T follicular helper cell (primary cell): ENCODE data around the gene PMVK.
"Not testable (repeated sequence)": the region's sequence is repeated elsewhere in the genome, so short reads cannot be mapped to it uniquely, and the experiment has no call there.

Experiments
- DNase-seq: peaks from one replicate; pipeline ENCODE4 v3.0.0-alpha.2; 2020; ENCODE audit warnings: low read depth

Gene PMVK

GRCh38 chr1:154912755-154913154 lies 23.8 kb downstream of the PMVK start:
- no peak for DNase-seq

- no peak for DNase-seq
Observed at GRCh38 chr1:154911691-154912550, 24.6 kb downstream of the PMVK start.

DNA sequence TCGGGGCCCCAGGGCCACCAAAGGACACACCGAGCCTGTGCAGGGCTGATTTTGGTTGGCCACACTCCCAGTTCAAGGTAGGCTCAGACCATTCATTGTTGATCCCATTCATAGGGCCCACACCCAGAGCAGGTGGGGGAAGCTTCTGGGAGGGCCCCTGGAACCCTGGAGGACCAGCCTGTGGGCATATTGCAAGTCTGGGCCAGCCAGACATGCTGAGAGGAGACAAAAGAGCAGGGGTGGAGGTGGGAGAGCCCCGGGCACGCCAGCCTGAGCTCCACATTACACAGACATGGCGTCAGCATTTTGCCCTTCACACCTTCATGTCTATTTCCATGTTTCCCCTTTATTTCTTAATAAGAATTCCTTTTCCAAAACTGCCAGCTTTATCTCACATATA lies 25.7 kb downstream of the PMVK start:
- no peak for DNase-seq

GRCh38 chr1:154908937-154909336 lies 27.6 kb downstream of the PMVK start:
- no peak for DNase-seq

- not testable (repeated sequence) for DNase-seq
Observed at GRCh38 chr1:154908129-154908528, 28.4 kb downstream of the PMVK start.

DNA sequence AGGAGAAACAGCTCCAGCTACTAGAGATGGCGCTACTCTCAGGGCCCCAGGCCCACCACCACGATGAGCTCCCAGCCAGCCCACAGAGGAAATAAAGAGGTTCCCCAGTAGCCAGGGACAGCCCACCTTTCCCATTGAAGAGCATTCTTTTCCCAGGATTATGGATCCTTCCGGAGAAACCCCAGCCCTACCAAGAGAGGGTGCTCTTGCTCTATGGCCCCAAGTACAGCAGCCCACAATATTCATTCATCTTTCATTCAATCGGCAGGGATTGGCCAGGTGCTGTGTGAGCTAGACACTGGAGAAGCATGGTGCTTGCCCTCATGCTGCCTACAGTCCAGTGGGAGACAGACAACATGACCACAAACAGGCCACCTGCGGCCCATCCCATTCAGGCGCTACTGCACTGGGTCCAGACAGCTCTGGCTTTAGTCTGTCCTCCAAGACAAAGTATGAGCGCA lies 29.9 kb downstream of the PMVK start:
- DNase-seq: no peak

DNA sequence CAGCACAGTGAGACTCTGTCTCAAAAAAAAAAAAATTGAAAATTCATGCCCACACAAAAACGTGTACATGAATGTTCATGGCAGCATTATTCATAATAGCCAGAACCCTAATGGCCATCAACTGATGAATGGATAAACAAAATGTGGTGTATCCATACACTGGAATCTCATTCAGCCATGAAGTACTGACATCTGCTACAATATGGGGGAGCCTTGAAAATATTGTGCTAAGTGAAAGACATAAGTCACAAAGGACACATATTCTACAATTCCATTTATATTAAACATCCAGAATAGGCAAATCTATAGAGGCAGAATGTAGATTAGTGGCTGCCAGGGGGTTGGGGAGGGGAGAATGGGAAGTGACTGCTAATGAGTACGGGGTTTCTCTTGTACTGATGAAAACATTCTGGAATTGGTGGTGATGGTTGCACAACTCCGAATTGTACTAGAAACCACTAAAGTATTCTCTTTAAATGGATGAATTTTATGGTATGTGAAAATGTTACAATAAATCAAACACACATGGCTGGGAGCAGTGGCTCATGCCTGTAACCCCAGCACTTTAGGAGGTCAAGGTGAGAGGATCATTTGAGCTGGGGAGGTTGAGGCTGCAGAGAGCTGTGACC lies 33.5 kb downstream of the PMVK start:
- DNase-seq: no peak

DNA sequence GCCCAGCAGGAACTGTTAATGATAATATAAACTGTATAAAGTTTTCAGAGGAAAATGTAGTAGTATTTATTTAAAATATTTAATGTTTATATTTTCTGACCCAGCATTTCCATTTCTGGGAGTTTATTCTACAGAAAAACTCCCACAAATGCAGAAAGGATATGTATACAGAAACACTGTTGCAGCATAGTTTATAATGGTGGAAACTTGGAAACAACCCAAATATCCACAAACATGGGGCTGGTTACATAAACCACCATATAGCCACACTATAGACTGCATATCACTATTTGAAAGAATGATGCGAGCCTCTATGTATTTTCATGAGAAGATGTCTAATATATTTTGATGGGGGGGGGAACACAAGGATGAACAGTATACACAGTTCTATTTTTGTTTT lies 34.9 kb downstream of the PMVK start:
- no peak for DNase-seq

GRCh38 chr1:154899041-154899440 lies 37.5 kb downstream of the PMVK start:
- no peak for DNase-seq

DNA sequence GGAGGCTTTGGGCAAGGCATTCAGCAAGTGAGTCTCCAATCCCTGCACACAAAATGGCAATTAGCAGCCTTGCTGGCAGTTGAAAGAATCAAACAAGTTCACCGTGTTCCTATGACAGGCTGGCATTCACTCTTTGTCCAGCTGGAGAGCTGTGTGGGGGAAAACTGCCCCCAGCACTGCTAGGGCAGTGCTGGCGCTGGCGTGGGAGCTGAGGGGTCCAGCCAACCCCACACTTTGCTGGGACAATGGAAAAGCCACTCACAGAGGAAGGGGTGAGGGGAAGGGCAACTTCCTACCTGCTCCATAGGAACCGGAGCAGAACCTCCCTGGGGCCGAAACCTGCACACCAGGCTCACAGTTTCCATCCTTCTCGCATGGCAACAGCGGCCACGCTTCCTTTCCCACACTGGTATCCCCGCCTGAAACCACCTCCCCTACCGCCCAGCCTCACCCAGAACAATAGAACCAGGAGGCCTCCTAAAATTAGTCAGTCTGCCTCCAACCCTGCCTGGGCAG lies 39.7 kb downstream of the PMVK start:
- DNase-seq: no peak

DNA sequence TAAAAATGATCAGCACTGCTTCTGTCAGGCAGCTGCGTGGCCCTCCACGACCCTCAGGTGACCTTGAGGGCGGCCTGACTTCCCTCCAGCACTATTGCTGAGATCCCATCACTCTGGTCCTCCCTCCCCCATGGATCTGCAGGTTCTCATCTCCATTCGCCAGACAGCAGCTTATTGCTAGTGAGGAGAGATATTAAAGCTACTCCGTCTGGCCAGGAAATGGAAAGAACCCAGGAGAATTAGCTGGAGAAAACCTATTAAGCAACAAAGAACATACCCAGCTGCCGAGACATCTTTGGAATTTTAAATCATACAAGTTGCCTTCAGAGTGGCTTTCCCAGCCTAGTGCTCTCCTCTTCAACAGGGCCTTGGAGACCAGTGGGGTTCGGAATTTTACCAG lies 40.7 kb downstream of the PMVK start:
- DNase-seq: no peak

- DNase-seq: no peak
Observed at GRCh38 chr1:154891452-154891851, 45.1 kb downstream of the PMVK start.

GRCh38 chr1:154888757-154889156 lies 47.8 kb downstream of the PMVK start:
- DNase-seq: no peak

GRCh38 chr1:154886281-154887015 lies 50.1 kb downstream of the PMVK start:
- no peak for DNase-seq

- no peak for DNase-seq
Observed at GRCh38 chr1:154884869-154885701, 51.4 kb downstream of the PMVK start.

DNA sequence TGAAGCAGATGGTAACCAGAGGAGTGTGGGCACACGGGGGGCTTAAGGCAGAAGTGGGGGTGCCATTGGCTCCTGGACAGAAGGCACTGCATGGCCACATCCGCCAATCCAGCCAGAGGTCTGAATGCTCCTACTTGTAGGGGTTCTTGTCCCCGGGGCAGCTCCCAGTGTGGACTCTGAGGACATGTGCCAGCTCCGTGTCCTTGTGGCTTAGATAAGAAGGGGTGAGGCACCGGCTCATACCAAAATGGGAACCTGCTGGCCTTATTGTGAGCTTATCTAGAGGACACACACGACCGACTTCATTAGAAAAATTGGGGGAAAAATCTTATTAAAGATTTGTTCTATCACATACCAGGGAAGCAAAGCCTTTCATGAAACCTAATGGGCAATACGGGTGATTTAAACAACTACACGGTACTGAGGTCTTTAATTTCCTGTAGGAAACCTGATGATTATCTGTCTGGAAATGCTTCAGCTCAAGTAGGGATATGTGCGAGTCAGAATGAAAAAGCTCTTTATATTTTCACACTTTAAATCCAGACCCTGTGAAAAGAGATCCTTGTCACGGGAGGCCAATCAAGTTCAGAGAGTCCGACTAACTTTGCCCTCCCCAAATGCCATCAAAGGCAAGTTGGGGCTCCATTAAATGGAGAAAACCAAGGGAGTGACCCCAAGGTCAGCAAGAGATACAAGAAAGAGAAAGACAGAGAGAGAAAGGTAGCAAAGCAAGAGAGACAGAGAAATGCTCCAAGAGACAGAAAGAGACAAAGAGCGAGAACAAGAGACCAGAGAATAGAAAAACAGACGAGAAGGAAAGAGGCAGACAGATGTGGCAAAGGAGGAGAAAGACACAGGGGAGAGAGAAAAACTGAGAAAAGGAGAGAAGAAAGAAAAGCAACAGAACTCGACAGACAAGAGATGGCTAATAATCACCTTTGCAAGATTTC lies 52.3 kb downstream of the PMVK start:
- no peak for DNase-seq

DNA sequence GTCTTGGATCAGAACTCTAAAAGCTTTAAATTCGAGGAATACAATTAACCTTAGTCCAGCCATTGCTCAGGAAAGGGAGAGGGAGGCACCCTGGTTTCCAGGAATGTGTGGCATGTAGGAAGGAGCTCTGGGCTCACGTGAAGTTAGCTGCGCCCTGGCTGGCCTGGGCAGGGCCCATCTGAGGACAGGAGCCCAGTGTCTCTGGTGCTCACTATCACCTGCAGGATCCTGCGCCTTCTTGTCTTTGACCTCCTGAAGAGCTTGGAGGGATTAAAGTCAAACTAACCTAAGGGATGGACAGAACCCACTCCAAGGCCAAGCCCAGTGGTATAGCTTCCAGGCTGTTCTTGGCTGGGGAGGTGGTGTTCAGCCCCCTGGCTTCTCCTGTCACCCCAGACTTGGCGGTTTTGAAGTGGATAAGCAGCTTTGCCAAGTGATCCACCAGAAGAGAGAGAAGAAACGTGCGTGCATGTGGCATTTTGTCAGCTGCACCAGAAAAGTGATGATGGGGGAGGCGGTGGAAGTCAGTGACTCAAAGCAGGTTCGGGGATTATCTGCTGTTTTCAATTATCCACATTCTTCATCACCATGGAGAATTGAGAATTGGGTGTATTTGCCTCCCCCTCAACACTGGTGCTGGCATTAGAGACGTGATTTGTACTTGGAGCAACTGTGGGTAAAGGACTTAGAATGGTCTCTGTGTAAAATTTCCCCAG lies 54.5 kb downstream of the PMVK start:
- DNase-seq: no peak

GRCh38 chr1:154880671-154881070 lies 55.8 kb downstream of the PMVK start:
- no peak for DNase-seq

- no peak for DNase-seq
Observed at GRCh38 chr1:154879038-154879421, 57.5 kb downstream of the PMVK start.
